Iris pigment epithelial cell (primary cell): ENCODE data around the gene CCDC201.
"Not testable (repeated sequence)": the region's sequence is repeated elsewhere in the genome, so short reads cannot be mapped to it uniquely, and the experiment has no call there.

Experiments used
- DNase-seq: peaks from one replicate; pipeline ENCODE4 v3.0.0-alpha.2; 2011; ENCODE audit warnings: low read depth

Gene CCDC201

GRCh38 chr7:45817016-45817415, 55.9 kb downstream of the CCDC201 start:
- DNase-seq: not testable (repeated sequence)

GRCh38 chr7:45814216-45815118, 58.4 kb downstream of the CCDC201 start:
- not testable (repeated sequence) for DNase-seq

- not testable (repeated sequence) for DNase-seq
Measured at GRCh38 chr7:45813771-45814170, 59.1 kb downstream of the CCDC201 start.

GRCh38 chr7:45812946-45813345, 59.9 kb downstream of the CCDC201 start:
- DNase-seq: no peak

GRCh38 chr7:45811652-45812234, 61.1 kb downstream of the CCDC201 start:
- not testable (repeated sequence) for DNase-seq

GRCh38 chr7:45810451-45811005, 62.4 kb downstream of the CCDC201 start:
- DNase-seq: not testable (repeated sequence)
